NT2/D1 (cell line): ENCODE measurements around the gene MTRR.

ENCODE experiments used
- SUZ12 ChIP-seq: IDR thresholded peaks from 2 replicates; pipeline ENCODE4 v1.6.1; 2011; ENCODE audit not compliant: insufficient read length, insufficient read depth; ENCODE audit errors: extremely low read depth
- YY1 ChIP-seq: IDR thresholded peaks from 2 replicates; pipeline ENCODE4 v1.6.1; 2011; ENCODE audit not compliant: insufficient read length, insufficient read depth

DNA sequence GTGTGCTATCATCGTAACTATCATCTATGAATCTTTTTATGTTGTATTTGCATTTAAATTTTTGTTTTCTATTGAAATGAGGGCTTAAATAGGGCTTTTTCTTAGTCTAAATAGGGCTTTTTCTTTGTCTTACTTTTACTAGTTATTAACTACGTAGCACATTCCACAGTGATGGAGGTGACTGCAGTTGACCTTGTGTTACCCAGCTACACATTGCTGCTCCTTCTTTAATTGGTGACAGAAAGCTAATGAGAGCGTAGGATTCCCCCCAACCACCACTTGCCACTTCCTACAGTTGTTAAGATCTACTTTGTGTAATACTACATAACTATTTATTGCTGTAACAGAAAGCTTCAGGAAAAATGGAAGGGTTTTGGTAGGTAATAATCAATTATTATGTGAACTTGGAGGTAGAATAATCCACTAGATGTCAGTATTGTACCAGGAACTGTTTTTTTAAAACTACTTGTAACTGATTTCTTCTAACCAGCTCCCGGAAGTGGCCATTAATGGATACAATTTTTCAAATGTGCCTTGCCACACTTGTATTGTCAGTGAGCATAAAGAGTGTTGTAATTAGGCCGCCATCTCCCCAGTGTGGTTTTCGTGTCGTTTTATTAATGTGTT lies 18.0 kb downstream of the MTRR start:
- TF ChIP-seq SUZ12 (no peak), YY1 (no peak)
